Hepatocyte (in vitro differentiated cells): ENCODE results near the gene FAM229B.

Experiments used
- CTCF ChIP-seq: fragments of 200-600 bp; sonication (generic); IDR thresholded peaks from 2 replicates; pipeline ENCODE4 v1.5.1; 2016; ENCODE audit warnings: antibody characterized with exemption, mild to moderate bottlenecking; ENCODE audit not compliant: poor library complexity
- EZH2 ChIP-seq: fragments of 200-600 bp; sonication (generic); IDR thresholded peaks from 2 replicates; pipeline ENCODE4 v1.6.1; 2016; ENCODE audit warnings: antibody characterized with exemption, mild to moderate bottlenecking, borderline replicate concordance
- EZH2phosphoT487 ChIP-seq: fragments of 200-600 bp; sonication (generic); IDR thresholded peaks from one replicate; pipeline ENCODE4 v1.6.1; 2018; ENCODE audit warnings: antibody characterized with exemption, mild to moderate bottlenecking, low read depth, moderate library complexity; ENCODE audit not compliant: unreplicated experiment, severe bottlenecking

- TF ChIP-seq CTCF (peak; percentile 5), EZH2 (no peak), EZH2phosphoT487 (no peak)
These were observed at the start of gene FAM229B, which contains the start of gene TUBE1 for GRCh38 chr6:112087136-112087911.
